H1 (cell line): ENCODE results near the gene RXRA. TPM values are rescaled to one million over a fixed set of nuclear protein-coding genes. Genes with fewer than 3 reads are reported as not detected.

Experiments used
- CTCF ChIP-seq, 3 experiments: IDR thresholded peaks; 1 replicate in 2 of 3; 2 replicates in 1 of 3; pipeline versions ENCODE4 v1.5.1 to v1.6.1; 2011; ENCODE audit warnings: low read length in 3 of 3, mild to moderate bottlenecking in 3 of 3, inconsistent platforms in 2 of 3, low read depth in 1 of 3, moderate library complexity in 1 of 3; ENCODE audit not compliant: insufficient read depth in 1 of 3; ENCODE audit errors: control extremely low read depth in 1 of 3
- NRF1 ChIP-seq: IDR thresholded peaks from 2 replicates; pipeline ENCODE4 v1.6.1; 2011; ENCODE audit warnings: mild to moderate bottlenecking, low read depth, low read length, improper control_type of control experiment
- POLR2AphosphoS5 ChIP-seq: IDR thresholded peaks from 2 replicates; pipeline ENCODE4 v1.6.1; 2011; ENCODE audit warnings: low read depth, low read length
- polyA plus RNA-seq, 7 experiments: library from polyadenylated mRNA; depleted of rRNA in 3 of 7; stranded (reverse) in 5 of 7; unstranded in 2 of 7; fragments of >200 nt in 5 of 7; fragments of 200-250 nt in 2 of 7; gene quantifications; 1 replicate in 5 of 7; 2 replicates in 1 of 7; 4 replicates in 1 of 7; pipeline versions ENCODE4 v1.2.1 to v1.2.3, GENCODE V29; 2011 to 2013; ENCODE audit warnings: missing spikeins in 2 of 7, mixed read lengths in 2 of 7
- total RNA-seq: library from RNA; stranded (reverse); fragmentation: NEBNext Ultra II Directional; extraction: Animal tissue kit (Norgen Biotek cat#: 25700); gene quantifications from 2 replicates; pipeline ENCODE4 v1.2.1, GENCODE V29; 2021

Gene RXRA
- total and polyA plus RNA-seq, 2 of the 8 experiments (the other 6 are each of a cell fraction or from before 2014, with no cell fraction given): 9.8 to 29.4 TPM

GRCh38 chr9:134389642-134390041 is 63.4 kb downstream of the RXRA start (continued):
- TF ChIP-seq CTCF (IDR thresholded peaks at IDR 0.05; ENCODE audit: control extremely low read depth in 1 of 3, insufficient read depth in 1 of 3, low read depth in 1 of 3, low read length in 3 of 3): no peak
- TF ChIP-seq POLR2AphosphoS5: no peak
- TF ChIP-seq NRF1: no peak
